GM23338 (cell line): ENCODE data around the gene LIG4. TPM values are rescaled to one million over a fixed set of nuclear protein-coding genes. Genes with fewer than 3 reads are reported as not detected.

Experiments
- ATAC-seq: fragments of 200-7000 bp; cut with Tn5 transposase; 3 replicates; pipeline ENCODE4 v1.9.1; 2020
- DNase-seq: peaks from one replicate; pipeline ENCODE4 v3.0.0-alpha.2; 2015; ENCODE audit warnings: low spot score
- H2AFZ ChIP-seq: fragments of 200-600 bp; sonication (generic); 2 replicates; pipeline ENCODE4 v1.8.0; 2016; ENCODE audit warnings: antibody characterized with exemption, mild to moderate bottlenecking, moderate library complexity
- H3F3A ChIP-seq: fragments of 200-600 bp; sonication (generic); replicated peaks from 2 replicates; pipeline ENCODE4 v1.8.0; 2017; ENCODE audit warnings: antibody characterized with exemption, mixed run types, low read depth
- H3K27ac ChIP-seq: fragments of 200-600 bp; sonication (generic); 2 replicates; pipeline ENCODE4 v1.6.1; 2016; ENCODE audit warnings: low read depth
- H3K27me3 ChIP-seq: fragments of 200-600 bp; sonication (generic); 2 replicates; pipeline ENCODE4 v1.8.0; 2016; ENCODE audit warnings: mild to moderate bottlenecking, mixed run types, moderate library complexity; ENCODE audit not compliant: insufficient read depth
- H3K36me3 ChIP-seq: fragments of 200-600 bp; sonication (generic); 2 replicates; pipeline ENCODE4 v1.8.0; 2016; ENCODE audit warnings: mild to moderate bottlenecking; ENCODE audit not compliant: insufficient read depth
- H3K4me1 ChIP-seq: fragments of 200-600 bp; sonication (generic); 2 replicates; pipeline ENCODE4 v1.8.0; 2016; ENCODE audit warnings: mild to moderate bottlenecking, moderate library complexity; ENCODE audit not compliant: insufficient read depth
- H3K4me2 ChIP-seq: fragments of 200-600 bp; sonication (generic); 2 replicates; pipeline ENCODE4 v1.7.1; 2017; ENCODE audit warnings: mixed run types
- H3K4me3 ChIP-seq: fragments of 200-600 bp; sonication (generic); 2 replicates; pipeline ENCODE4 v1.6.1; 2016; ENCODE audit warnings: mixed run types
- H3K79me2 ChIP-seq: fragments of 200-600 bp; sonication (generic); replicated peaks from 2 replicates; pipeline ENCODE4 v1.8.0; 2017; ENCODE audit warnings: mild to moderate bottlenecking; ENCODE audit not compliant: insufficient read depth
- H3K9me2 ChIP-seq: fragments of 200-600 bp; sonication (generic); 2 replicates; pipeline ENCODE4 v1.8.0; 2017; ENCODE audit not compliant: insufficient read depth
- H4K20me1 ChIP-seq: fragments of 200-600 bp; sonication (generic); replicated peaks from 2 replicates; pipeline ENCODE4 v1.8.0; 2017; ENCODE audit warnings: mild to moderate bottlenecking; ENCODE audit not compliant: insufficient read depth
- H3K27ac Mint-ChIP-seq: 2 replicates; pipeline ENCODE4 v1.8.0; 2020; ENCODE audit warnings: inconsistent platforms, mild to moderate bottlenecking, moderate library complexity, mixed read lengths
- H3K27me3 Mint-ChIP-seq: 3 replicates; pipeline ENCODE4 v1.8.0; 2022; ENCODE audit warnings: low read depth, mild to moderate bottlenecking, moderate library complexity, mixed read lengths, inconsistent platforms; ENCODE audit not compliant: insufficient read depth, poor library complexity
- H3K36me3 Mint-ChIP-seq: 3 replicates; pipeline ENCODE4 v1.8.0; 2021; ENCODE audit warnings: low read depth, mild to moderate bottlenecking, inconsistent platforms, moderate library complexity, mixed read lengths
- H3K4me1 Mint-ChIP-seq: 3 replicates; pipeline ENCODE4 v1.8.0; 2020; ENCODE audit warnings: mild to moderate bottlenecking, inconsistent platforms, mixed read lengths
- H3K4me3 Mint-ChIP-seq: 3 replicates; pipeline ENCODE4 v1.8.0; 2021; ENCODE audit warnings: moderate library complexity, mild to moderate bottlenecking, inconsistent platforms, mixed read lengths
- H3K9me3 Mint-ChIP-seq: 3 replicates; pipeline ENCODE4 v1.8.0; 2020; ENCODE audit warnings: moderate library complexity, mild to moderate bottlenecking, inconsistent platforms, mixed read lengths
- CREB1 ChIP-seq: fragments of 250-450 bp; sonication (Bioruptor Pico); IDR thresholded peaks from 2 replicates; pipeline ENCODE4 v1.5.0; 2020; ENCODE audit warnings: low read depth, mild to moderate bottlenecking, moderate library complexity
- CTCF ChIP-seq, 2 experiments: fragments of 200-600 bp in 1 of 2; sonication (generic) in 1 of 2; conservative IDR thresholded peaks; 2 replicates each; pipeline versions ENCODE4 v1.5.1 to v1.6.1; 2016 to 2017; ENCODE audit warnings: antibody characterized with exemption in 2 of 2, low read depth in 2 of 2, mild to moderate bottlenecking in 2 of 2, moderate library complexity in 1 of 2
- ETS1 ChIP-seq: IDR thresholded peaks from 2 replicates; pipeline ENCODE4 v1.6.1; 2016; ENCODE audit warnings: antibody characterized with exemption
- EZH2 ChIP-seq: fragments of 200-600 bp; sonication (generic); IDR thresholded peaks from one replicate; pipeline ENCODE4 v1.8.0; 2017; ENCODE audit warnings: antibody characterized with exemption, mild to moderate bottlenecking, low read depth; ENCODE audit not compliant: unreplicated experiment
- EZH2phosphoT487 ChIP-seq: fragments of 200-600 bp; sonication (generic); IDR thresholded peaks from one replicate; pipeline ENCODE4 v1.8.1; 2018; ENCODE audit warnings: antibody characterized with exemption; ENCODE audit not compliant: unreplicated experiment
- JUNB ChIP-seq: IDR thresholded peaks from one replicate; pipeline ENCODE4 v1.6.1; 2016; ENCODE audit warnings: antibody characterized with exemption; ENCODE audit not compliant: unreplicated experiment
- NANOG ChIP-seq: IDR thresholded peaks from 2 replicates; pipeline ENCODE4 v1.6.1; 2016; ENCODE audit warnings: antibody characterized with exemption, borderline replicate concordance
- POLR2AphosphoS5 ChIP-seq: IDR thresholded peaks from 2 replicates; pipeline ENCODE4 v1.6.1; 2016; ENCODE audit warnings: antibody characterized with exemption, low read depth
- REST ChIP-seq: IDR thresholded peaks from one replicate; pipeline ENCODE4 v1.6.1; 2018; ENCODE audit warnings: antibody characterized with exemption; ENCODE audit not compliant: unreplicated experiment
- STAT1 ChIP-seq: IDR thresholded peaks from one replicate; pipeline ENCODE4 v1.6.1; 2016; ENCODE audit warnings: antibody characterized with exemption; ENCODE audit not compliant: unreplicated experiment
- ZNF114 ChIP-seq: fragments of 250-450 bp; sonication (Bioruptor Pico); IDR thresholded peaks from 2 replicates; pipeline ENCODE4 v1.5.0; 2020; ENCODE audit warnings: mild to moderate bottlenecking, moderate library complexity
- ZNF331 ChIP-seq: fragments of 250-450 bp; sonication (Bioruptor Pico); IDR thresholded peaks from 2 replicates; pipeline ENCODE4 v1.5.0; 2020; ENCODE audit warnings: low read depth, mild to moderate bottlenecking, moderate library complexity
- polyA plus RNA-seq: library from polyadenylated mRNA; unstranded; fragments of >200 nt; fragmentation: Nextera tagmentation; extraction: Ambion mirVana; gene quantifications from 2 replicates; pipeline ENCODE4 v1.2.1, GENCODE V29; 2016
- total RNA-seq: library from RNA; depleted of rRNA; stranded (reverse); fragments of >200 nt; shearing (Covaris generic); gene quantifications from 2 replicates; pipeline ENCODE4 v1.2.3, GENCODE V29; 2014

The LIG4 gene
- total and polyA plus RNA-seq, 2 experiments from 2014 or later: 2.6 to 4.9 TPM

- no peak overlapping the region for H3K27ac ChIP-seq
- H4K20me1 ChIP-seq: 0 out of 2 replicates have a peak, but pooled peaks cover 6% of the 10 kb centered on the region
- H3K4me2 ChIP-seq: no peak overlapping the region
- no peak overlapping the region for H2AFZ ChIP-seq
- H3K79me2 ChIP-seq: peaks cover 60% of the 10 kb centered on the region
- H3K27ac Mint-ChIP-seq: no peak overlapping the region
- H3K4me1 Mint-ChIP-seq: no peaks in the 10 kb centered on the region; the same call in 2 of the 3 replicates
- TF ChIP-seq NANOG (no peak), CTCF (conservative IDR thresholded peaks at IDR 0.05; ENCODE audit: low read depth in 2 of 2) (peak; percentile 57 to 92), CREB1 (CRISPR knock-in tag) (no peak)
- no peaks in the 10 kb centered on the region for H3K9me3 Mint-ChIP-seq
- H3K27me3 Mint-ChIP-seq: no peaks in the 10 kb centered on the region
- DNase-seq (peak; percentile 43), ATAC-seq (no peak)
- no peaks in the 10 kb centered on the region for H3K36me3 ChIP-seq
- no peaks in the 10 kb centered on the region for H3F3A ChIP-seq
- no peak overlapping the region for H3K4me3 Mint-ChIP-seq
- no peak overlapping the region for H3K4me3 ChIP-seq
- 0 out of 2 replicates have a peak, but pooled peaks cover 3% of the 10 kb centered on the region for H3K4me1 ChIP-seq
- H3K9me2 ChIP-seq: no peaks in the 10 kb centered on the region
- H3K27me3 ChIP-seq: no peaks in the 10 kb centered on the region
- no peaks in the 10 kb centered on the region for H3K36me3 Mint-ChIP-seq
Observed at GRCh38 chr13:108227651-108228272, 12.4 kb upstream of the LIG4 start.

- H3F3A ChIP-seq: no peaks in the 10 kb centered on the region
- no peaks in the 10 kb centered on the region; the same call in 2 of the 3 replicates for H3K4me1 Mint-ChIP-seq
- no peak overlapping the region for H3K4me3 ChIP-seq
- no peaks in the 10 kb centered on the region for H3K9me3 Mint-ChIP-seq
- no peak overlapping the region for H3K4me3 Mint-ChIP-seq
- H3K27ac Mint-ChIP-seq: no peak overlapping the region
- no peaks in the 10 kb centered on the region for H3K36me3 ChIP-seq
- H4K20me1 ChIP-seq: 0 out of 2 replicates have a peak, but pooled peaks cover 6% of the 10 kb centered on the region
- H3K4me1 ChIP-seq: no peaks in the 10 kb centered on the region
- no peak overlapping the region for H2AFZ ChIP-seq
- ATAC-seq: no peak
- H3K9me2 ChIP-seq: no peaks in the 10 kb centered on the region
- H3K79me2 ChIP-seq: peaks cover 76% of the 10 kb centered on the region
- no peaks in the 10 kb centered on the region for H3K36me3 Mint-ChIP-seq
- no peak overlapping the region for H3K4me2 ChIP-seq
- H3K27me3 Mint-ChIP-seq: no peaks in the 10 kb centered on the region
- H3K27me3 ChIP-seq: no peaks in the 10 kb centered on the region
- no peak for DNase-seq
- no peak overlapping the region for H3K27ac ChIP-seq
- TF ChIP-seq ZNF331 (CRISPR knock-in tag) (no peak), CTCF (conservative IDR thresholded peaks at IDR 0.05; ENCODE audit: low read depth in 2 of 2) (no peak), NANOG (no peak), JUNB (no peak), EZH2phosphoT487 (no peak), REST (no peak), EZH2 (no peak), CREB1 (CRISPR knock-in tag) (no peak), STAT1 (no peak), ETS1 (no peak), POLR2AphosphoS5 (no peak), ZNF114 (CRISPR knock-in tag) (no peak)
Observed at GRCh38 chr13:108226184-108226583, 10.8 kb upstream of the LIG4 start.
